B cell (primary cell): ENCODE data around the gene MRPL32. TPM values are rescaled to one million over a fixed set of nuclear protein-coding genes. Genes with fewer than 3 reads are reported as not detected.

Source experiments
- ATAC-seq: fragments of 200-7000 bp; cut with Tn5 transposase; one replicate; pipeline ENCODE4 v1.10.0; 2021; ENCODE audit warnings: low read depth, mild to moderate bottlenecking, moderate number of reproducible peaks, moderate library complexity
- CTCF ChIA-PET: fragments of 350-600 bp; sonication (Branson Sonifier 250); formaldehyde crosslinking; loops from one replicate; lab custom pipeline; 2021; ENCODE audit warnings: antibody characterized with exemption, inconsistent platforms; lab: Charles Lee
- POLR2A ChIA-PET: fragments of 350-600 bp; sonication (Branson Sonifier 250); formaldehyde crosslinking; loops from one replicate; lab custom pipeline; 2021; ENCODE audit warnings: antibody characterized with exemption; lab: Charles Lee
- DNase-seq: peaks from one replicate; pipeline ENCODE4 v3.0.0; 2013
- H2AFZ ChIP-seq: 2 replicates; pipeline ENCODE4 v1.6.1; 2012; ENCODE audit warnings: mild to moderate bottlenecking, low read depth, low read length; ENCODE audit not compliant: insufficient read depth, poor library complexity, severe bottlenecking
- H3K27ac ChIP-seq, 2 donors: 1 replicate in 1 of 2; 2 replicates in 1 of 2; pipeline ENCODE4 v1.5.1; 2012 to 2013; ENCODE audit warnings: low read length in 2 of 2, mild to moderate bottlenecking in 2 of 2, moderate library complexity in 1 of 2
- H3K27me3 ChIP-seq, 4 experiments: fragments of 200-600 bp in 1 of 4; sonication (generic) in 1 of 4; replicated peaks in 1 of 4; 1 replicate in 2 of 4; 2 replicates in 2 of 4; pipeline versions ENCODE4 v1.6.1 to v1.7.0; 2013 to 2016; ENCODE audit warnings: low read length in 3 of 4, mild to moderate bottlenecking in 2 of 4, mixed read lengths in 1 of 4, moderate library complexity in 1 of 4; ENCODE audit not compliant: insufficient read depth in 4 of 4, control insufficient read depth in 3 of 4; ENCODE audit errors: control extremely low read depth in 1 of 4
- H3K36me3 ChIP-seq, 2 experiments: replicated peaks in 1 of 2; 1 replicate in 1 of 2; 2 replicates in 1 of 2; pipeline versions ENCODE4 v1.6.1 to v1.7.1; 2013; ENCODE audit warnings: low read length in 1 of 2; ENCODE audit not compliant: insufficient read depth in 2 of 2, control insufficient read depth in 1 of 2; ENCODE audit errors: control extremely low read depth in 1 of 2, extremely low read depth in 1 of 2
- H3K4me1 ChIP-seq, 2 donors: fragments of 200-600 bp in 1 of 2; sonication (generic) in 1 of 2; 1 replicate in 1 of 2; 2 replicates in 1 of 2; pipeline versions ENCODE4 v1.5.1 to v1.6.1; 2013 to 2017; ENCODE audit warnings: low read length in 2 of 2; ENCODE audit not compliant: control insufficient read depth in 2 of 2, insufficient read depth in 2 of 2
- H3K4me2 ChIP-seq: replicated peaks from 2 replicates; pipeline ENCODE3; 2012; ENCODE audit warnings: mild to moderate bottlenecking, low read depth, low read length; ENCODE audit not compliant: poor library complexity, severe bottlenecking
- H3K4me3 ChIP-seq, 5 experiments: fragments of 200-600 bp in 1 of 5; sonication (generic) in 1 of 5; 1 replicate in 3 of 5; 2 replicates in 2 of 5; pipeline versions ENCODE4 v1.5.1 to v1.7.0; 2011 to 2016; ENCODE audit warnings: low read length in 4 of 5, mild to moderate bottlenecking in 4 of 5, low read depth in 2 of 5, control low read depth in 1 of 5, moderate library complexity in 1 of 5; ENCODE audit not compliant: insufficient read depth in 1 of 5; ENCODE audit errors: control extremely low read depth in 1 of 5, extremely low read depth in 1 of 5
- H3K79me2 ChIP-seq: fragments of 200-600 bp; sonication (generic); one replicate; pipeline ENCODE4 v1.6.0; 2016; ENCODE audit warnings: low read length; ENCODE audit not compliant: control insufficient read depth, insufficient read depth
- H3K9ac ChIP-seq: fragments of 200-600 bp; sonication (generic); 2 replicates; pipeline ENCODE4 v1.6.1; 2017; ENCODE audit warnings: mild to moderate bottlenecking, low read length, moderate library complexity
- H3K9me3 ChIP-seq, 3 donors: one replicate each; pipeline versions ENCODE4 v1.6.1 to v1.7.1; 2013; ENCODE audit warnings: low read length in 2 of 3; ENCODE audit not compliant: control insufficient read depth in 2 of 3, insufficient read depth in 1 of 3; ENCODE audit errors: control extremely low read depth in 1 of 3
- H4K20me1 ChIP-seq: 2 replicates; pipeline ENCODE4 v1.6.0; 2012; ENCODE audit warnings: mild to moderate bottlenecking, low read length; ENCODE audit not compliant: insufficient read depth, control insufficient read depth, poor library complexity, severe bottlenecking
- H3K27ac Mint-ChIP-seq: one replicate; pipeline ENCODE4 v1.8.0; 2021; ENCODE audit warnings: mixed read lengths
- H3K27me3 Mint-ChIP-seq: one replicate; pipeline ENCODE4 v1.8.0; 2021; ENCODE audit warnings: mixed read lengths
- H3K4me1 Mint-ChIP-seq: one replicate; pipeline ENCODE4 v1.8.0; 2021; ENCODE audit warnings: mixed read lengths
- H3K4me3 Mint-ChIP-seq: one replicate; pipeline ENCODE4 v1.8.0; 2021; ENCODE audit warnings: mixed read lengths
- H3K9me3 Mint-ChIP-seq: one replicate; pipeline ENCODE4 v1.8.0; 2022; ENCODE audit warnings: mixed read lengths; ENCODE audit not compliant: insufficient read depth
- EZH2 ChIP-seq: IDR thresholded peaks from 2 replicates; pipeline ENCODE4 v1.6.1; 2012; ENCODE audit warnings: borderline replicate concordance, low read depth, mild to moderate bottlenecking, moderate library complexity, low read length; ENCODE audit not compliant: insufficient read depth, poor library complexity, severe bottlenecking
- WGBS: methylation state at CpG from one replicate; pipeline ENCODE4 v1.1.5; 2013; ENCODE audit warnings: missing lambda C conversion rate; ENCODE audit not compliant: insufficient coverage; 5-methylcytosine and 5-hydroxymethylcytosine counted together
- intact Hi-C: fragments of 100-400 bp; cut with micrococcal nuclease; formaldehyde crosslinking; loops from one replicate; pipeline ENCODE4 v1.10.0; 2022
- polyA plus RNA-seq: library from polyadenylated mRNA; depleted of rRNA; stranded (reverse); fragments of >200 nt; gene quantifications from 2 replicates; pipeline ENCODE4 v1.2.3, GENCODE V29; 2012
- total RNA-seq, 2 donors: library from RNA; stranded (reverse); fragments of 120-200 nt in 1 of 2; gene quantifications; 1 replicate in 1 of 2; 2 replicates in 1 of 2; pipeline versions ENCODE4 v1.2.3 to v1.2.4, GENCODE V29; 2013 to 2022
- TF ChIP-seq, protein P1 (sequence below): fragments of 200-600 bp; IDR thresholded peaks from one replicate; pipeline ENCODE4 v1.8.0; 2022; ENCODE audit warnings: antibody characterized with exemption, mild to moderate bottlenecking

Gene MRPL32
- total and polyA plus RNA-seq, 2 donors (not counting 1 experiment from before 2014, with no cell fraction given) = 25.3 to 31.7 TPM

DNA sequence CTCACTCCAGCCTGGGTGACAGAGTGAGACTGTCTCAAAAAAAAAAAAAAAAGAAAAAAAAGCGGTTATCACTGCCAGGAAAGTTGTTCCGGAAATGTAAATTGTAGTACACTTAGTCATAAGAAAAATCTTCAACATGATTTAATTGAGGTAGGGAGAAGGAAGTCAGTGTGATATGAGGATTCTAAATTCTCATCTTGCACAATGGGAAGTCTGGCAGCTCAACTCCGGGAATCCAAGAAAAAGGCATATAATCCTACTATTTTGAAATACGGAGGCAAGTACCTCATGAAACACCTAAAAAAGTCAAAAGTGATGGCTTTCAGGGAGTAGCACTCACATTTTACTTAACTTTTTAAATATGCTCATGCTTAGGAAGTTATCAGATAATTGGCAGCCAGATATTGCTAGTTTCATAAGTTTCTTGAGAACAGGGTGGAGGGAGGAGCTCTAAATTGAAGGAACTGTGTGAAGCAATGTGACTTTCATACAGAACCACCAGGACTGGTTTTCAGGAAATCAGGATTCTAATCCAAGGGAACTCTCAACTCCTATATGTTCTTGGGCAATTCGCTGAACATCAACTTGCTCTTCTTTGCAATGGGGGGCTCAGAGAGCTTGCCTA is 17.6 kb upstream of the MRPL32 start:
- H3K4me1 Mint-ChIP-seq = peaks cover 38% of the 10 kb centered on the region
- intact Hi-C loops = no loop called here

DNA sequence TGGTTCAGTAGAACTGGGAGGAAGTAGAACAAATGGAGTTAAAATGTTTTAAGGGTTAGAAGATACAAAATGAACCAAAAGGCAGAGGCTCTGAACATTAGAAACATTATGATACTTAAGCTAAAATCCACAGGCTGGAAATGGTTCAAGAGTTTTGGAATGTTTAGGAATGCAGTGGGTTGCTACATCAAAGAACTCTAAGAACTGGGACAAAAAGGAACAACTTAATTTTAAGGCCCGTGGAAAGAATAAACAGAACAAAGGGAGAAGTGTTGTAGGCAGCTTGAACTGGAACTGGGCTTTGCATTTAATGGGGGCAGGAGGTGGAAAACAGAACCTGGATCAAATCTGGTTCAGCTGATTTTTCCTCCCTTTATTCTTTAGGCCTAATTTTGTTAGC is 16.8 kb upstream of the MRPL32 start:
- TF ChIP-seq, protein P1, sequence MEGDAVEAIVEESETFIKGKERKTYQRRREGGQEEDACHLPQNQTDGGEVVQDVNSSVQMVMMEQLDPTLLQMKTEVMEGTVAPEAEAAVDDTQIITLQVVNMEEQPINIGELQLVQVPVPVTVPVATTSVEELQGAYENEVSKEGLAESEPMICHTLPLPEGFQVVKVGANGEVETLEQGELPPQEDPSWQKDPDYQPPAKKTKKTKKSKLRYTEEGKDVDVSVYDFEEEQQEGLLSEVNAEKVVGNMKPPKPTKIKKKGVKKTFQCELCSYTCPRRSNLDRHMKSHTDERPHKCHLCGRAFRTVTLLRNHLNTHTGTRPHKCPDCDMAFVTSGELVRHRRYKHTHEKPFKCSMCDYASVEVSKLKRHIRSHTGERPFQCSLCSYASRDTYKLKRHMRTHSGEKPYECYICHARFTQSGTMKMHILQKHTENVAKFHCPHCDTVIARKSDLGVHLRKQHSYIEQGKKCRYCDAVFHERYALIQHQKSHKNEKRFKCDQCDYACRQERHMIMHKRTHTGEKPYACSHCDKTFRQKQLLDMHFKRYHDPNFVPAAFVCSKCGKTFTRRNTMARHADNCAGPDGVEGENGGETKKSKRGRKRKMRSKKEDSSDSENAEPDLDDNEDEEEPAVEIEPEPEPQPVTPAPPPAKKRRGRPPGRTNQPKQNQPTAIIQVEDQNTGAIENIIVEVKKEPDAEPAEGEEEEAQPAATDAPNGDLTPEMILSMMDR = no peak
- no peak for TF ChIP-seq EZH2
- no peak for ATAC-seq
- peaks cover 2 to 31% of the 10 kb centered on the region in 2 experiments for H3K36me3 ChIP-seq
- Mint-ChIP-seq H3K27ac (peak overlapping the region; percentile 21), H3K4me3 (no peak overlapping the region), H3K9me3 (no peaks in the 10 kb centered on the region), H3K4me1 (peaks cover 32% of the 10 kb centered on the region), H3K27me3 (no peaks in the 10 kb centered on the region)
- H3K79me2 ChIP-seq = peaks cover 9% of the 10 kb centered on the region
- no peak overlapping the region for H2AFZ ChIP-seq
- intact Hi-C loops = no loop called here
- H3K9ac ChIP-seq = no peak overlapping the region
- no peak for DNase-seq
- H3K4me1 ChIP-seq = peaks cover 18 to 19% of the 10 kb centered on the region in 2 donors
- no peaks in the 10 kb centered on the region for H3K9me3 ChIP-seq
- H3K4me2 ChIP-seq = no peak overlapping the region
- ChIA-PET CTCF (no interaction called here), POLR2A (no interaction called here)
- no peaks in the 10 kb centered on the region for H3K27me3 ChIP-seq
- WGBS = 56% methylated on average over 1 of the region's 1 CpG
- no peak overlapping the region for H3K4me3 ChIP-seq
- H3K27ac ChIP-seq = peak overlapping the region in 1 of 2 donors; percentile 39
- no peaks in the 10 kb centered on the region for H4K20me1 ChIP-seq

More for the DNA sequence above, 17.6 kb upstream of the MRPL32 start:
- TF ChIP-seq EZH2 = no peak
- TF ChIP-seq, protein P1 = no peak
- Histone ChIP-seq H3K79me2 (peaks cover 9% of the 10 kb centered on the region), H3K27ac (no peak overlapping the region), H3K36me3 (peaks cover 0 to 25% of the 10 kb centered on the region in 2 experiments), H3K4me3 (no peak overlapping the region), H3K27me3 (no peaks in the 10 kb centered on the region), H3K9ac (no peak overlapping the region), H4K20me1 (no peaks in the 10 kb centered on the region), H3K4me2 (no peak overlapping the region), H3K9me3 (no peaks in the 10 kb centered on the region), H3K4me1 (peaks cover 18 to 19% of the 10 kb centered on the region in 2 donors), H2AFZ (no peak overlapping the region)
- ChIA-PET POLR2A (no interaction called here), CTCF (no interaction called here)
- Mint-ChIP-seq H3K4me3 (no peak overlapping the region), H3K27ac (no peak overlapping the region), H3K9me3 (no peaks in the 10 kb centered on the region), H3K27me3 (no peaks in the 10 kb centered on the region)
- WGBS = no CpG with 5 or more reads among the region's 5 CpGs
- no peak for DNase-seq
- ATAC-seq = no peak
